Right lobe of liver (tissue), 4 donors: ENCODE measurements around the gene CTSH.

Source experiments
- POLR2A ChIP-seq: fragments of 450-650 bp; IDR thresholded peaks from one replicate; pipeline ENCODE4 v1.6.1; 2017; ENCODE audit warnings: antibody characterized with exemption, mild to moderate bottlenecking
- TF ChIP-seq, protein P1 (sequence below), 4 donors: fragments of 200-600 bp in 3 of 4; fragments of 450-650 bp in 1 of 4; IDR thresholded peaks; one replicate each; pipeline versions ENCODE4 v1.5.1 to v1.8.0; 2016 to 2022; ENCODE audit warnings: antibody characterized with exemption in 4 of 4, mild to moderate bottlenecking in 2 of 4
- donor health status: DM: no; HTN: no; CAD: no.
- donor health status: DM: no; HTN: no; CAD: no.
- donor health status: DM: no; HTN: yes; CAD: no.

DNA sequence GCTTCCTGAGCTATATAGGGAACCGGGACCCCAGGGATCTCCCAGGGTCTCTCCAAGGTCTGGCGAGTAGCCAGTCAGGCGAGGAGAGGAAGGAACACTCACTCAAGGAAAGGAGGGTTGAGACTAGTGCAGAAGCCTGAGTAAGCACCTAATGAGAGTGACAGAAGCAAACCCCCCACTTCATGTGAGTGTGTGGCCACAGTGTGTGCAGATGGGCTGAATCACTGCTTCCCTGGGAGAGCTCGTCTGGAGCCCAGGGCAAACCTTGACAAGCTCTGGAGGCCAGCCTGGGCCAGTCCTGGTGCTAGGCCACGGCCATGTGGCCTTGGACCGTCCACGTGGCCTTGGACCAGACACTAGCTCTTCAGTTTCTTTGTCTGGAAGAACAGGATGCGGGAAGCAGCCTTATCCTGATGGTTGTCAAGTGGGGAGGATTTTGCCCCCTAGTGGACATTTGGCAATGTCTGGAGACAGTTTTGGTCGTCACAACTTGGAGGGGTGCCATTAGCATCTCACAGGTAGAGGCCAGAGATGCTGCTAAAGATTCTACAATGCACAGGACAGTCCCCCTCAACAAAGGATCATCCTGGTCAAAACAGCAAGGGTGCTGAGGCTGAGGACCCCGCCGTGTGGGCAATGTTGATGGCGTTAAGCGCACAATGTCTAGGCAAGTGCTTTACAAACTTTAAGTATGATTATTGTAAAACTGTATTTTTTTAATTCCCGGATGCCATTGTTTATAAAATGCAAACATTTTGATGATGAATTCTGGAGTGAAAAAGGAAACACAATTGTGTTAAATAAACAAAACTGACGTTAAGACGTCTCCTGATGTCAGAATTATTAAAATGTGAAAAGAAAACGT is 34.8 kb upstream of the CTSH start:
- TF ChIP-seq, protein P1, sequence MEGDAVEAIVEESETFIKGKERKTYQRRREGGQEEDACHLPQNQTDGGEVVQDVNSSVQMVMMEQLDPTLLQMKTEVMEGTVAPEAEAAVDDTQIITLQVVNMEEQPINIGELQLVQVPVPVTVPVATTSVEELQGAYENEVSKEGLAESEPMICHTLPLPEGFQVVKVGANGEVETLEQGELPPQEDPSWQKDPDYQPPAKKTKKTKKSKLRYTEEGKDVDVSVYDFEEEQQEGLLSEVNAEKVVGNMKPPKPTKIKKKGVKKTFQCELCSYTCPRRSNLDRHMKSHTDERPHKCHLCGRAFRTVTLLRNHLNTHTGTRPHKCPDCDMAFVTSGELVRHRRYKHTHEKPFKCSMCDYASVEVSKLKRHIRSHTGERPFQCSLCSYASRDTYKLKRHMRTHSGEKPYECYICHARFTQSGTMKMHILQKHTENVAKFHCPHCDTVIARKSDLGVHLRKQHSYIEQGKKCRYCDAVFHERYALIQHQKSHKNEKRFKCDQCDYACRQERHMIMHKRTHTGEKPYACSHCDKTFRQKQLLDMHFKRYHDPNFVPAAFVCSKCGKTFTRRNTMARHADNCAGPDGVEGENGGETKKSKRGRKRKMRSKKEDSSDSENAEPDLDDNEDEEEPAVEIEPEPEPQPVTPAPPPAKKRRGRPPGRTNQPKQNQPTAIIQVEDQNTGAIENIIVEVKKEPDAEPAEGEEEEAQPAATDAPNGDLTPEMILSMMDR (IDR thresholded peaks at IDR 0.05) = peak; percentile 71 to 85 (median 80)
- TF ChIP-seq POLR2A = no peak
